UCSD-AML1 (cell line): ENCODE data around the gene POU2AF2.
"Not testable (repeated sequence)": the region's sequence is repeated elsewhere in the genome, so short reads cannot be mapped to it uniquely, and the experiment has no call there.

Experiments
- DNase-seq: peaks from one replicate; lab custom pipeline; 2025; ENCODE audit not compliant: unreplicated experiment; lab: John Stamatoyannopoulos, UW

Gene POU2AF2

GRCh38 chr11:111245425-111245824, at the start of gene POU2AF2:
Gene POU2AF2, plus strand, starts transcription at chr11:111245725. Its CDS starts 129 bp downstream, at chr11:111245854.
- no peak for DNase-seq

- no peak for DNase-seq
Observed at GRCh38 chr11:111200010-111200534, 45.5 kb upstream of the POU2AF2 start.

GRCh38 chr11:111204211-111204610, 41.3 kb upstream of the POU2AF2 start:
- DNase-seq: no peak

GRCh38 chr11:111205632-111206385, 39.7 kb upstream of the POU2AF2 start:
- no peak for DNase-seq

- no peak for DNase-seq
Observed at GRCh38 chr11:111206472-111206871, 39.1 kb upstream of the POU2AF2 start.

GRCh38 chr11:111207213-111207612, 38.3 kb upstream of the POU2AF2 start:
- no peak for DNase-seq

- DNase-seq: no peak
Observed at GRCh38 chr11:111209543-111210355, 35.8 kb upstream of the POU2AF2 start.

- DNase-seq: no peak
Observed at GRCh38 chr11:111213256-111213655, 32.3 kb upstream of the POU2AF2 start.

- DNase-seq: no peak
Observed at GRCh38 chr11:111220721-111221120, 24.8 kb upstream of the POU2AF2 start.

GRCh38 chr11:111221208-111221607, 24.3 kb upstream of the POU2AF2 start:
- no peak for DNase-seq

GRCh38 chr11:111221936-111222335, 23.6 kb upstream of the POU2AF2 start:
- not testable (repeated sequence) for DNase-seq

- DNase-seq: peak; percentile 19
Observed at GRCh38 chr11:111222821-111223455, 22.6 kb upstream of the POU2AF2 start.

- no peak for DNase-seq
Observed at GRCh38 chr11:111225881-111226280, 19.6 kb upstream of the POU2AF2 start.

GRCh38 chr11:111229604-111230003, 15.9 kb upstream of the POU2AF2 start:
- DNase-seq: peak; percentile 31

GRCh38 chr11:111230122-111230465, 15.4 kb upstream of the POU2AF2 start:
- no peak for DNase-seq

- no peak for DNase-seq
Observed at GRCh38 chr11:111231836-111232235, 13.7 kb upstream of the POU2AF2 start.

GRCh38 chr11:111236383-111236782, 9.1 kb upstream of the POU2AF2 start:
- no peak for DNase-seq

GRCh38 chr11:111237926-111238325, 7.6 kb upstream of the POU2AF2 start:
- no peak for DNase-seq

- DNase-seq: no peak
Observed at GRCh38 chr11:111246956-111247355, 1.4 kb downstream of the POU2AF2 start.

GRCh38 chr11:111250936-111251335, 5.4 kb downstream of the POU2AF2 start:
- DNase-seq: no peak

- DNase-seq: no peak
Observed at GRCh38 chr11:111253131-111253530, 7.6 kb downstream of the POU2AF2 start.

- DNase-seq: no peak
Observed at GRCh38 chr11:111253630-111254029, 8.1 kb downstream of the POU2AF2 start.
